ENCODE measurements around the gene FRMPD3. TPM values are rescaled to one million over a fixed set of nuclear protein-coding genes. Genes with fewer than 3 reads are reported as not detected.

FRMPD3 gene
- 10 to 100 TPM in 1 of 3 donors, 1 to 10 TPM in 2; 6.0 to 12.4 (median 8.2) TPM for total RNA-seq
- total RNA-seq (2013): 3.2 TPM

DNA sequence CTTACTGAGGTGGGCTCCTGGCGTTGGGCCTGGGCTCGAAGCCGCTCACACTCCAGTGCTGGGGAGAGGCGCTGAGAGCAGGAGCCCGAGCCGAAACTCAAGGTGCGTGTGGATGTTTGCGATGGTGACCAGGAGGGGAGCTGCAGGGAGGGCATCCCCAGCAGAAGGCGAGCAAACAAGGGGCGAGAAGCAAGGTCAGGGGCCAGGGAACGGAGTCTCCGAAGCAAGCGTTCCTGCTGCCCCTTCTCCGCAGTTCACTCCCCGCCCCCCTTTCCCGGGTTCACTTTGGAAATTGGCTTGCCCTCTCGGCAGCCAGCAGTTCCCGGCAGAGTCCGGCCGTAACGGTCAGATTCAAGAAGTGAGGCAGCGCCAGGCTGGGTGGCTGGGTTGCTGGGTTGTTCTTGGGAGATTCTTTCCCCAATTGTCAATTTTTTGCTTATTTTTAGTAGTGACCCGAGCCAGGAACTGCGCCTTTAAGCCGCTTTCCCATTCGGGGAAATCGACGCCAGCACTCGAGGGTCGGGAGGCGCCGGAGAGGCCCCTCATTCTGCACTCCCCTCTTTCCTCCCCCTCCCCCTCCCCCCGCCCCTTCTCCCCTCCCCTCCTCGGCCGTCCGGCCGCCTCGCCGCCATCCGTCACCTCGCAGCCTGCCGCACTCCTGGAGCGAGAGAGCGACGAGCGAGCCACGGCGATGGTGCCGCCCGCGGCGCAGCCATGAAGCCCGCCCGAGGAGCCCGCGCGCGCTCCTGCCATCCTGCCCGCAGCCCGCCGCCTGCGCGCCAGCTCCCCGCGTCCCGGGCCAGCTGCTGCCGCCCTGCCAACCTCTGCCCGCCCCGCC is at the start of gene FRMPD3:
TSS of gene FRMPD3 (plus strand) at position 655 of the 838 bp plus-strand sequence. CDS start 76,937 bp downstream, outside the sequence.
- Histone ChIP-seq H3K4me1 (ENCODE audit: control insufficient read depth, insufficient read depth, low read length) (peaks cover 49% of the 10 kb centered on the region), H3K27ac (ENCODE audit: low read length) (peak within 1 kb of the TSS; percentile 38), H3K27me3 (ENCODE audit: control insufficient read depth, insufficient read depth, low read length) (no peaks in the 10 kb centered on the region), H3K4me3 (ENCODE audit: low read length) (peak within 1 kb of the TSS; percentile 54), H3K9me3 (ENCODE audit: control insufficient read depth, insufficient read depth, low read length) (no peaks in the 10 kb centered on the region), H3K36me3 (ENCODE audit: control insufficient read depth, insufficient read depth, low read length) (no peaks in the 10 kb centered on the region)
- Mint-ChIP-seq H3K9me3 (no peaks in the 10 kb centered on the region), H3K36me3 (no peaks in the 10 kb centered on the region), H3K27ac (peak within 1 kb of the TSS; percentile 43 to 81), H3K27me3 (ENCODE audit: low read depth in 2 of 2) (peaks cover 8 to 16% of the 10 kb centered on the region in 2 donors), H3K4me3 (peak within 1 kb of the TSS; percentile 89), H3K4me1 (peaks cover 9 to 28% of the 10 kb centered on the region in 2 donors)
- TF ChIP-seq, protein P1, sequence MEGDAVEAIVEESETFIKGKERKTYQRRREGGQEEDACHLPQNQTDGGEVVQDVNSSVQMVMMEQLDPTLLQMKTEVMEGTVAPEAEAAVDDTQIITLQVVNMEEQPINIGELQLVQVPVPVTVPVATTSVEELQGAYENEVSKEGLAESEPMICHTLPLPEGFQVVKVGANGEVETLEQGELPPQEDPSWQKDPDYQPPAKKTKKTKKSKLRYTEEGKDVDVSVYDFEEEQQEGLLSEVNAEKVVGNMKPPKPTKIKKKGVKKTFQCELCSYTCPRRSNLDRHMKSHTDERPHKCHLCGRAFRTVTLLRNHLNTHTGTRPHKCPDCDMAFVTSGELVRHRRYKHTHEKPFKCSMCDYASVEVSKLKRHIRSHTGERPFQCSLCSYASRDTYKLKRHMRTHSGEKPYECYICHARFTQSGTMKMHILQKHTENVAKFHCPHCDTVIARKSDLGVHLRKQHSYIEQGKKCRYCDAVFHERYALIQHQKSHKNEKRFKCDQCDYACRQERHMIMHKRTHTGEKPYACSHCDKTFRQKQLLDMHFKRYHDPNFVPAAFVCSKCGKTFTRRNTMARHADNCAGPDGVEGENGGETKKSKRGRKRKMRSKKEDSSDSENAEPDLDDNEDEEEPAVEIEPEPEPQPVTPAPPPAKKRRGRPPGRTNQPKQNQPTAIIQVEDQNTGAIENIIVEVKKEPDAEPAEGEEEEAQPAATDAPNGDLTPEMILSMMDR (IDR thresholded peaks at IDR 0.05): no peak
- DNase-seq (peak in 1 of 2 donors; percentile 40), ATAC-seq (peak in 2 of 3 donors; percentile 17 to 24)
- intact Hi-C loops (cut with micrococcal nuclease): no loop called here
- WGBS (ENCODE audit: insufficient coverage): under 1% methylated on average over 59 of the region's 69 CpGs

- H3K4me3 ChIP-seq (ENCODE audit: low read length): no peak overlapping the region
- TF ChIP-seq, protein P1 (IDR thresholded peaks at IDR 0.05): no peak
- no peaks in the 10 kb centered on the region for H3K36me3 Mint-ChIP-seq
- DNase-seq: no peak
- H3K4me1 ChIP-seq (ENCODE audit: control insufficient read depth, insufficient read depth, low read length): no peaks in the 10 kb centered on the region
- intact Hi-C loops (cut with micrococcal nuclease): no loop called here
- H3K4me1 Mint-ChIP-seq: no peaks in the 10 kb centered on the region
- H3K9me3 Mint-ChIP-seq: no peaks in the 10 kb centered on the region
- no peak for ATAC-seq
- no peaks in the 10 kb centered on the region for H3K36me3 ChIP-seq (ENCODE audit: control insufficient read depth, insufficient read depth, low read length)
- no peaks in the 10 kb centered on the region for H3K27me3 ChIP-seq (ENCODE audit: control insufficient read depth, insufficient read depth, low read length)
- WGBS (ENCODE audit: insufficient coverage): 63% methylated on average over 2 of the region's 2 CpGs
- no peaks in the 10 kb centered on the region for H3K9me3 ChIP-seq (ENCODE audit: control insufficient read depth, insufficient read depth, low read length)
- H3K27ac Mint-ChIP-seq: no peak overlapping the region
- peaks cover 26 to 48% of the 10 kb centered on the region in 2 donors for H3K27me3 Mint-ChIP-seq (ENCODE audit: low read depth in 2 of 2)
- no peak overlapping the region for H3K27ac ChIP-seq (ENCODE audit: low read length)
- no peak overlapping the region for H3K4me3 Mint-ChIP-seq
These were observed 28.9 kb upstream of the FRMPD3 start for GRCh38 chrX:107420571-107420970.

DNA sequence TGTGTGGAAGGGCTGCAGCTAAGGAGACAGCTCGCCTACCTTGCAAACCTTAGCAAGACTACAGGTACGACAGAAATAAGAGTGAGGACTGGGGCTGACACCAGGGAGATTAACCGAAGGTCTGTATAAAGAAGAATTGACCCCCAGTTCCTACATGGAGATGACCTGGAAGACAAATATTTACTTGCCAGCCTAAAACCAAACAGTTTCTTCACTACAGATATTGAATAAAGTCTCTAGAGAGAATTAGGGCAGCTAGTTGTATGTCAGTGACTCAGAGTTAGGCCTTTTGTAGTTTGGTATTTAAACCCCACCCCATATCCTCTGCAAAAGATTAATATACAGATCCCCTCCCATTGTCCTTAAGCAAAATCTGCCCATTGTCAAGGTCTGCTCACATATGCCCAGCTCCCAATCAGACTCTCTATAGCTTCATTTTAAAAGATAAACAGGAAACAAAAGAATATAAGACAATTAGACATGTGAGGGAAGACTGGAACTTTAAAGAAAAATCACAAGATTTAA is 28.1 kb upstream of the FRMPD3 start:
- Mint-ChIP-seq H3K4me3 (no peak overlapping the region), H3K27ac (no peak overlapping the region), H3K36me3 (no peaks in the 10 kb centered on the region), H3K9me3 (no peaks in the 10 kb centered on the region), H3K4me1 (no peaks in the 10 kb centered on the region), H3K27me3 (ENCODE audit: low read depth in 2 of 2) (peaks cover 24 to 53% of the 10 kb centered on the region in 2 donors)
- TF ChIP-seq, protein P1 (IDR thresholded peaks at IDR 0.05): no peak
- no peaks in the 10 kb centered on the region for H3K4me1 ChIP-seq (ENCODE audit: control insufficient read depth, insufficient read depth, low read length)
- no peaks in the 10 kb centered on the region for H3K36me3 ChIP-seq (ENCODE audit: control insufficient read depth, insufficient read depth, low read length)
- no peak overlapping the region for H3K27ac ChIP-seq (ENCODE audit: low read length)
- DNase-seq (no peak), ATAC-seq (no peak)
- no peak overlapping the region for H3K4me3 ChIP-seq (ENCODE audit: low read length)
- H3K9me3 ChIP-seq (ENCODE audit: control insufficient read depth, insufficient read depth, low read length): no peaks in the 10 kb centered on the region
- intact Hi-C loops (cut with micrococcal nuclease): no loop called here
- H3K27me3 ChIP-seq (ENCODE audit: control insufficient read depth, insufficient read depth, low read length): no peaks in the 10 kb centered on the region
- WGBS (ENCODE audit: insufficient coverage): 60% methylated on average over 1 of the region's 3 CpGs
